Omental fat pad (tissue), 4 donors: ENCODE data around the gene IQGAP3. TPM values are rescaled to one million over a fixed set of nuclear protein-coding genes. Genes with fewer than 3 reads are reported as not detected.

ENCODE experiments used
- ATAC-seq: fragments of 150-250 bp; one replicate; pipeline ENCODE4 v1.9.1; 2016; ENCODE audit warnings: mild to moderate bottlenecking, moderate library complexity; ENCODE audit not compliant: low FRiP score
- DNase-seq: peaks from one replicate; pipeline ENCODE4 v3.0.0-alpha.2; 2019; ENCODE audit warnings: low spot score
- total RNA-seq, 4 donors: library from RNA; depleted of rRNA; stranded (reverse); fragments of >200 nt; gene quantifications; one replicate each; pipeline ENCODE4 v1.1.0, GENCODE V29; 2016
- TF ChIP-seq, protein P1 (sequence below), 3 donors: fragments of 450-650 bp; IDR thresholded peaks; one replicate each; pipeline ENCODE4 v1.5.1; 2016 to 2017; ENCODE audit warnings: antibody characterized with exemption in 3 of 3, mild to moderate bottlenecking in 3 of 3, moderate library complexity in 2 of 3

IQGAP3 gene
- total RNA-seq, 4 donors from 2014 or later = 0.16 to 4.2 (median 0.23) TPM

DNA sequence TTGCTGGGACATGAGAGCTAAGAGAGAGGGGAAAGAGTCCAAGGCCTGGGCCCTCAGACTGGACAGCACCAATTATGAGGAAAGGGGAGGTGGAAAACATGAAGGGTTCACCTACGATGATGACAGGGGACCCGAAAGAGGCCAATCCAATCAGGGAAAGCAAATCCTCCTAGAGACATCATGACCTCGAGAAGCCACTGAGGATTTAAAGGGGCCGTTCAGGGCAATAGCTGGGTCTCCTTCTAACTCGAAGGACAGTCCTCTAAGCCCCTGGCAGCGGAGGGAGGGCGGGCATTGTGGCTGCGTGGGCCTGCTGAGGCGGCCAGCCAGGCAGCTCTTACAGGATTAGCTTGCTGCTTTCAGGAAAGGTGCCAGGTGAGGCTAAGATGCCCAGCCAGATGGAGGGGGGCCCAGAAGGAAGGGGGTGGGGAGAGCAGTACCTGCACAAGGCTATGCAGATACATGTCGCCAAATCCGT lies 79.2 kb downstream of the IQGAP3 start:
- ATAC-seq = no peak

DNA sequence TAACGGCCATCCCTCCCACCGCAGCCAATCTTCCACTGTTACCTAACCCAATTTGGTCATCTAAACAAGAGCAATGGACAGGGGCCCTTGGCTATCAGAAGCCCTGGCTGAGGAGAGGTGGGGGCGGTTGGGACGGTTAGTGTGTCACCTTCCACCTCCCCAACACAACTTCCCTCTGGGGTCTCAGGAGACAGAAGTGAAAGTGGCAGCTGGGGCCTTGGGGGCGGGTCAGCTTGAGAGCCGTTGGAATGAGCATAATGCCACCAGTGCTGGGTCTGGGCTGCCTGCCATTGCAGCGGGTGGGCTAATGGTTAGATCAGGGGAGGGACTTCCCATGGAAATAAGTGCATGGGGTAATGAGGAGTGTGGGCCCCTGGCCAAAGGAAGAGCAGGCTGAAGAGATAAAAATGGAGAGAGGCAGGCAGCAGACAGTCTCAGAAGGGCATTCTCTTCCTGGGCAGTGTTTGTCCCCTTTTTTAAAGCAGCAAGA lies 79.7 kb downstream of the IQGAP3 start:
- no peak for ATAC-seq

More for the DNA sequence above, 79.2 kb downstream of the IQGAP3 start:
- DNase-seq = no peak
- TF ChIP-seq, protein P1, sequence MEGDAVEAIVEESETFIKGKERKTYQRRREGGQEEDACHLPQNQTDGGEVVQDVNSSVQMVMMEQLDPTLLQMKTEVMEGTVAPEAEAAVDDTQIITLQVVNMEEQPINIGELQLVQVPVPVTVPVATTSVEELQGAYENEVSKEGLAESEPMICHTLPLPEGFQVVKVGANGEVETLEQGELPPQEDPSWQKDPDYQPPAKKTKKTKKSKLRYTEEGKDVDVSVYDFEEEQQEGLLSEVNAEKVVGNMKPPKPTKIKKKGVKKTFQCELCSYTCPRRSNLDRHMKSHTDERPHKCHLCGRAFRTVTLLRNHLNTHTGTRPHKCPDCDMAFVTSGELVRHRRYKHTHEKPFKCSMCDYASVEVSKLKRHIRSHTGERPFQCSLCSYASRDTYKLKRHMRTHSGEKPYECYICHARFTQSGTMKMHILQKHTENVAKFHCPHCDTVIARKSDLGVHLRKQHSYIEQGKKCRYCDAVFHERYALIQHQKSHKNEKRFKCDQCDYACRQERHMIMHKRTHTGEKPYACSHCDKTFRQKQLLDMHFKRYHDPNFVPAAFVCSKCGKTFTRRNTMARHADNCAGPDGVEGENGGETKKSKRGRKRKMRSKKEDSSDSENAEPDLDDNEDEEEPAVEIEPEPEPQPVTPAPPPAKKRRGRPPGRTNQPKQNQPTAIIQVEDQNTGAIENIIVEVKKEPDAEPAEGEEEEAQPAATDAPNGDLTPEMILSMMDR (IDR thresholded peaks at IDR 0.05) = no peak

DNA sequence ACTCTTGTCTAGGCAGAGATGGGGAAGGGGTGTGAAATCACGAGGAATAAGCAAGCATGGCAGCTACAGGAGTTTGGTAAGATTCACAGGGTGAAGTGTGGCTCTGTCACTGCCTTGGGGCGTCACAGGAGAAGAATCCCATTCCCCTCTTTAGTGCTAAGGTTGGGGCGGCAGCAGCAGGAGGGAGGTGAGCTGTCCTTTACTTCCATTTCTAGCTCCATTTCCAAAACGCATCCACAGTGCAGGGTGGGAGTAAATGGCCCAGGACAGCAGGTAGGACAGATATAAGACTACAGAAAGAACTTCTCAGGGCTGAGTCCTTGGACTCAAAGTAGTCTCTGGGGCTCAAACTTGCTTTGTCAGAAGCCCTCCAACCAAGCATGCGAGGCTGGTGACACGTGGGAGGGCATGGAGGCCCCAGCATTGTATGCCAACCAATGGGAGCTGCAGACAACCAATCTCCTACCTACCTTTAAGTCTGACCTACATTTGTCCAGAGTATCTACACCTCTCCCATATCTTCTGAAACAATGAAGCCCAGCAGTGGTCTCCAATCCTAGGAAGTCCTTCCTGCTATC lies 80.3 kb downstream of the IQGAP3 start:
- ATAC-seq = no peak
- no peak for DNase-seq
- TF ChIP-seq, protein P1 (IDR thresholded peaks at IDR 0.05) = no peak

More for the DNA sequence above, 79.7 kb downstream of the IQGAP3 start:
- TF ChIP-seq, protein P1 (IDR thresholded peaks at IDR 0.05) = no peak
- DNase-seq = no peak

DNA sequence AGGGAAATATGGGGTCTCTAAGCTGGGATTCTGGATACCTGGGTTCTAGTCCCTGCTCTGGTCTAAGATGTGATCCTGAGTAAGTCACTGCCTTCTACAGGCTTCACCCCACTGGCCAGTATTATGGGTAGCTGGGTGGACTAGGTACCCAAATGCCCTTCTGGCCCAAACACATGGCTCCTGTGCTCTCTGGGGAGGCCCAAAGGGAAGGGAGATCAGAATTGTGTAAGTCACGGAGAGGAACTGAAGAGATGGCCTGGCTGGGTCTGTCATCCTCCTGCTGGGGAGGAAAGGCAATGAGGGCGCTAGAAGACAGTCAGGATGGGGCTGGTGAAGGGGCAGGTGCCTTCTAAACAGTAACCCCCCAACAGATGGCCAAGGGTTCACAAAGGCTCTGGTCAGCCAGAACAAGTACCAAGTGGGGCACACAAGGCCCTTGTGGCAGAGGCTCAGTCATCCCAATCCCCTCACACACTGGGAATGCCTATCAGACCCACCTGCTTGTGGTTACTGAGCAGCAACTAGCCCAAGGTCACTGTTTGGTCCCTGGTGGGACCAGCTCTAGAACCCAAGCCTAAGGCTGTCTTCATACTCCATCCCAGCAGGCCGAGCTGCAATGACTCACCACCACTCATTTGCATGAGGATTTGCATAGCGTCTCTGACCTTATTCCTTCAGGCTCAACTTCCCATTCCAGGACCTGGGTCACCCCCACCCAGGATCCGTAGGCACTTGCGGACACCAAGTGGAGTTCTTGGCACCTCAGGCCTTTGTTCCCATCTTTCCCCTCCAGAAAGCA lies 81.0 kb downstream of the IQGAP3 start:
- TF ChIP-seq, protein P1 (IDR thresholded peaks at IDR 0.05) = no peak
- ATAC-seq = no peak
- no peak for DNase-seq

DNA sequence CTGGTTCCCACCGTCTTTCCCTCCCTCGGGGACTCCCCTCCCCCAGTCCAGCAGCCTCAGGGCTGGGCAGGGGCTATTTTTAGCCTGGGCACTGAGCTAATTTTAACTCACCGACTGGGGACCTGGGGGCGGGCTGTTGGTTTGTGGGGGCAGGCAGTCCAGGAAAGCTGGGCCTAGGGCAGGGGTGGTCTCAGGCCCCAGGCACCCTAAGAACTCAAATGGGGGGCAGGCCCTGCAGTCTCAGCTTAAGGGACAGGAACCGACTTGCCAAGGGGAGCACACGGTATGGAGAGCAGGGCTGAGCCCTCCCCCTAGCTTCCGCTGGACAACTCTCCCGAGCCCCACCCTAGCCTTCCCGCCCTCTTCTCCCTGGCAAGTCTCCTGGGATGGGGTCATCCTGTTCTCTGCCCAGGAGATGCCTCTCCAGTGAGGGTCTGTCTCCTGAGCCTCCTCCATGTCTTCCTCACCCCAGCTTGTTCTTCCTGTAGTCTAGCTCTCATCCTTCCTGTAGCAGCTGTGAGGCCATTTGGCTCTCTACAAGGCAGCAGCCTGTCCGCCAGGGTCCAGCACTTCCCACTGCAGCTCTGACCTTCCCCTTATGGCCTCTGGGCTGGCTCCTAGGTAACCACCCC lies 81.8 kb downstream of the IQGAP3 start:
- TF ChIP-seq, protein P1 (IDR thresholded peaks at IDR 0.05) = no peak
- peak; percentile 57 for ATAC-seq

DNA sequence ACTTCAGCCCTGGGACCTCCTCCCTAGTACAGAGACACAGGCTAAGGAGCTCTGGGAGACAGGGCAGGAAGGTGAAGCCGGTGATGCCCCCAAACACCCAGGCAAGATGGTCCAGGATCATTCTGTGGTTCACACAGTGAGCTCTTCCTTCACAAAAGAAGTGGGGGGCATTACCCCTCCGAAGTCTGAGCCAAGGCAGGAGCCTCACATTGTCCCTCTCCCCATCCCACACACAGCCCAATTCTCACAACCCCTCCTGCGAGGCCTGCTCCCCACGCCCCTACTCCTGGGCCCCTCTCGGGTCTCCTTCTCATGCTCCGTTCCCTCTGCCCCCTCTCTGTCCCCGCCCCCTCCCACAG lies 82.5 kb downstream of the IQGAP3 start:
- ATAC-seq (no peak), DNase-seq (no peak)
- TF ChIP-seq, protein P1 (IDR thresholded peaks at IDR 0.05) = no peak

More for the DNA sequence above, 81.8 kb downstream of the IQGAP3 start:
- DNase-seq = no peak
